Measurements from ENCODE around the gene FOSL1. TPM values are rescaled to one million over a fixed set of nuclear protein-coding genes. Genes with fewer than 3 reads are reported as not detected.

Gene FOSL1
- total RNA-seq, 1 donor from 2014 or later: 172 TPM

GRCh38 chr11:65944767-65945166, 44.6 kb upstream of the FOSL1 start:
- DNase-seq (ENCODE audit: low read depth): no peak
- H3K4me3 ChIP-seq (ENCODE audit: low read depth, low read length): no peak overlapping the region
- no peak for TF ChIP-seq CTCF (conservative IDR thresholded peaks at IDR 0.05; ENCODE audit: low read depth, low read length)

GRCh38 chr11:65944191-65944590, 44.0 kb upstream of the FOSL1 start:
- H3K4me3 ChIP-seq (ENCODE audit: low read depth, low read length): no peak overlapping the region
- no peak for TF ChIP-seq CTCF (conservative IDR thresholded peaks at IDR 0.05; ENCODE audit: low read depth, low read length)
- no peak for DNase-seq (ENCODE audit: low read depth)

- H3K4me3 ChIP-seq (ENCODE audit: low read depth, low read length): no peak overlapping the region
- DNase-seq (ENCODE audit: low read depth): no peak
- no peak for TF ChIP-seq CTCF (conservative IDR thresholded peaks at IDR 0.05; ENCODE audit: low read depth, low read length)
Observed at GRCh38 chr11:65942531-65942930, 42.3 kb upstream of the FOSL1 start.

- no peak for TF ChIP-seq CTCF (conservative IDR thresholded peaks at IDR 0.05; ENCODE audit: low read depth, low read length)
- no peak for DNase-seq (ENCODE audit: low read depth)
- H3K4me3 ChIP-seq (ENCODE audit: low read depth, low read length): no peak overlapping the region
Observed at GRCh38 chr11:65941720-65942310, 41.6 kb upstream of the FOSL1 start.

- no peak for DNase-seq (ENCODE audit: low read depth)
- TF ChIP-seq CTCF (conservative IDR thresholded peaks at IDR 0.05; ENCODE audit: low read depth, low read length): no peak
- H3K4me3 ChIP-seq (ENCODE audit: low read depth, low read length): no peak overlapping the region
Observed at GRCh38 chr11:65937766-65938165, 37.6 kb upstream of the FOSL1 start.

GRCh38 chr11:65934014-65934413, 33.8 kb upstream of the FOSL1 start:
- DNase-seq (ENCODE audit: low read depth): no peak
- H3K4me3 ChIP-seq (ENCODE audit: low read depth, low read length): no peak overlapping the region
- TF ChIP-seq CTCF (conservative IDR thresholded peaks at IDR 0.05; ENCODE audit: low read depth, low read length): no peak

GRCh38 chr11:65932558-65932919, 32.4 kb upstream of the FOSL1 start:
- TF ChIP-seq CTCF (conservative IDR thresholded peaks at IDR 0.05; ENCODE audit: low read depth, low read length): no peak
- no peak for DNase-seq (ENCODE audit: low read depth)

More at GRCh38 chr11:65932558-65932919, 32.4 kb upstream of the FOSL1 start:
- H3K4me3 ChIP-seq (ENCODE audit: low read depth, low read length): no peak overlapping the region

Measured in epithelial cell of proximal tubule (primary cell).